Measurements from ENCODE around the gene RGS16.
"Not testable (repeated sequence)": the region's sequence is repeated elsewhere in the genome, so short reads cannot be mapped to it uniquely, and the experiment has no call there.

Gene RGS16

GRCh38 chr1:182641561-182641960 lies 37.4 kb upstream of the RGS16 start:
- Histone ChIP-seq H3K27ac (ENCODE audit: low read depth in 2 of 2, low read length in 2 of 2) (no peak overlapping the region), H3K9ac (ENCODE audit: low read depth in 1 of 2, low read length in 2 of 2) (no peak overlapping the region), H3K4me1 (ENCODE audit: control insufficient read depth in 2 of 2, insufficient read depth in 2 of 2, low read length in 2 of 2) (no peaks in the 10 kb centered on the region), H3K4me3 (ENCODE audit: low read length in 2 of 2) (no peak overlapping the region), H3K27me3 (ENCODE audit: control insufficient read depth in 2 of 2, insufficient read depth in 2 of 2, low read length in 2 of 2) (no peaks in the 10 kb centered on the region), H3K36me3 (ENCODE audit: control insufficient read depth in 2 of 2, insufficient read depth in 2 of 2, low read length in 2 of 2) (no peaks in the 10 kb centered on the region), H3K9me3 (ENCODE audit: control insufficient read depth in 2 of 2, low read length in 2 of 2) (no peaks in the 10 kb centered on the region)

GRCh38 chr1:182639330-182639729 lies 35.1 kb upstream of the RGS16 start:
- no peaks in the 10 kb centered on the region for H3K36me3 ChIP-seq (ENCODE audit: control insufficient read depth in 2 of 2, insufficient read depth in 2 of 2, low read length in 2 of 2)
- H3K27ac ChIP-seq (ENCODE audit: low read depth in 2 of 2, low read length in 2 of 2): no peak overlapping the region
- no peaks in the 10 kb centered on the region for H3K9me3 ChIP-seq (ENCODE audit: control insufficient read depth in 2 of 2, low read length in 2 of 2)
- H3K4me1 ChIP-seq (ENCODE audit: control insufficient read depth in 2 of 2, insufficient read depth in 2 of 2, low read length in 2 of 2): peaks cover 0 to 2% of the 10 kb centered on the region in 2 donors
- H3K4me3 ChIP-seq (ENCODE audit: low read length in 2 of 2): no peak overlapping the region
- H3K27me3 ChIP-seq (ENCODE audit: control insufficient read depth in 2 of 2, insufficient read depth in 2 of 2, low read length in 2 of 2): no peaks in the 10 kb centered on the region
- H3K9ac ChIP-seq (ENCODE audit: low read depth in 1 of 2, low read length in 2 of 2): no peak overlapping the region

GRCh38 chr1:182637769-182638168 lies 33.6 kb upstream of the RGS16 start:
- no peaks in the 10 kb centered on the region for H3K9me3 ChIP-seq (ENCODE audit: control insufficient read depth in 2 of 2, low read length in 2 of 2)
- no peak overlapping the region for H3K27ac ChIP-seq (ENCODE audit: low read depth in 2 of 2, low read length in 2 of 2)
- H3K36me3 ChIP-seq (ENCODE audit: control insufficient read depth in 2 of 2, insufficient read depth in 2 of 2, low read length in 2 of 2): no peaks in the 10 kb centered on the region
- peaks cover 0 to 2% of the 10 kb centered on the region in 2 donors for H3K4me1 ChIP-seq (ENCODE audit: control insufficient read depth in 2 of 2, insufficient read depth in 2 of 2, low read length in 2 of 2)
- H3K9ac ChIP-seq (ENCODE audit: low read depth in 1 of 2, low read length in 2 of 2): no peak overlapping the region
- no peaks in the 10 kb centered on the region for H3K27me3 ChIP-seq (ENCODE audit: control insufficient read depth in 2 of 2, insufficient read depth in 2 of 2, low read length in 2 of 2)
- no peak overlapping the region for H3K4me3 ChIP-seq (ENCODE audit: low read length in 2 of 2)

GRCh38 chr1:182635871-182636270 lies 31.7 kb upstream of the RGS16 start:
- H3K27ac ChIP-seq (ENCODE audit: low read depth in 2 of 2, low read length in 2 of 2): no peak overlapping the region
- H3K4me3 ChIP-seq (ENCODE audit: low read length in 2 of 2): no peak overlapping the region
- H3K4me1 ChIP-seq (ENCODE audit: control insufficient read depth in 2 of 2, insufficient read depth in 2 of 2, low read length in 2 of 2): peaks cover 0 to 6% of the 10 kb centered on the region in 2 donors
- H3K36me3 ChIP-seq (ENCODE audit: control insufficient read depth in 2 of 2, insufficient read depth in 2 of 2, low read length in 2 of 2): no peaks in the 10 kb centered on the region
- H3K27me3 ChIP-seq (ENCODE audit: control insufficient read depth in 2 of 2, insufficient read depth in 2 of 2, low read length in 2 of 2): no peaks in the 10 kb centered on the region
- no peak overlapping the region for H3K9ac ChIP-seq (ENCODE audit: low read depth in 1 of 2, low read length in 2 of 2)
- H3K9me3 ChIP-seq (ENCODE audit: control insufficient read depth in 2 of 2, low read length in 2 of 2): no peaks in the 10 kb centered on the region

- H3K27ac ChIP-seq (ENCODE audit: low read depth in 2 of 2, low read length in 2 of 2): no peak overlapping the region
- H3K9ac ChIP-seq (ENCODE audit: low read depth in 1 of 2, low read length in 2 of 2): no peak overlapping the region
- no peaks in the 10 kb centered on the region for H3K27me3 ChIP-seq (ENCODE audit: control insufficient read depth in 2 of 2, insufficient read depth in 2 of 2, low read length in 2 of 2)
- no peaks in the 10 kb centered on the region for H3K9me3 ChIP-seq (ENCODE audit: control insufficient read depth in 2 of 2, low read length in 2 of 2)
- H3K36me3 ChIP-seq (ENCODE audit: control insufficient read depth in 2 of 2, insufficient read depth in 2 of 2, low read length in 2 of 2): no peaks in the 10 kb centered on the region
- no peak overlapping the region for H3K4me3 ChIP-seq (ENCODE audit: low read length in 2 of 2)
- peaks cover 0 to 13% of the 10 kb centered on the region in 2 donors for H3K4me1 ChIP-seq (ENCODE audit: control insufficient read depth in 2 of 2, insufficient read depth in 2 of 2, low read length in 2 of 2)
Measured at GRCh38 chr1:182634306-182635072, 30.3 kb upstream of the RGS16 start.

GRCh38 chr1:182633657-182634281 lies 29.6 kb upstream of the RGS16 start:
- H3K36me3 ChIP-seq (ENCODE audit: control insufficient read depth in 2 of 2, insufficient read depth in 2 of 2, low read length in 2 of 2): no peaks in the 10 kb centered on the region
- H3K9me3 ChIP-seq (ENCODE audit: control insufficient read depth in 2 of 2, low read length in 2 of 2): no peaks in the 10 kb centered on the region
- no peak overlapping the region for H3K4me3 ChIP-seq (ENCODE audit: low read length in 2 of 2)
- no peak overlapping the region for H3K9ac ChIP-seq (ENCODE audit: low read depth in 1 of 2, low read length in 2 of 2)
- peak overlapping the region in 1 of 2 donors; percentile 23 for H3K27ac ChIP-seq (ENCODE audit: low read depth in 2 of 2, low read length in 2 of 2)
- H3K4me1 ChIP-seq (ENCODE audit: control insufficient read depth in 2 of 2, insufficient read depth in 2 of 2, low read length in 2 of 2): peaks cover 0 to 15% of the 10 kb centered on the region in 2 donors
- no peaks in the 10 kb centered on the region for H3K27me3 ChIP-seq (ENCODE audit: control insufficient read depth in 2 of 2, insufficient read depth in 2 of 2, low read length in 2 of 2)

GRCh38 chr1:182633031-182633430 lies 28.8 kb upstream of the RGS16 start:
- Histone ChIP-seq H3K4me3 (ENCODE audit: low read length in 2 of 2) (no peak overlapping the region), H3K4me1 (ENCODE audit: control insufficient read depth in 2 of 2, insufficient read depth in 2 of 2, low read length in 2 of 2) (peaks cover 0 to 15% of the 10 kb centered on the region in 2 donors), H3K9ac (ENCODE audit: low read depth in 1 of 2, low read length in 2 of 2) (no peak overlapping the region), H3K27me3 (ENCODE audit: control insufficient read depth in 2 of 2, insufficient read depth in 2 of 2, low read length in 2 of 2) (no peaks in the 10 kb centered on the region), H3K9me3 (ENCODE audit: control insufficient read depth in 2 of 2, low read length in 2 of 2) (no peaks in the 10 kb centered on the region), H3K36me3 (ENCODE audit: control insufficient read depth in 2 of 2, insufficient read depth in 2 of 2, low read length in 2 of 2) (no peaks in the 10 kb centered on the region), H3K27ac (ENCODE audit: low read depth in 2 of 2, low read length in 2 of 2) (peak overlapping the region in 1 of 2 donors; percentile 3)

- not testable (repeated sequence) for H3K9me3 ChIP-seq (ENCODE audit: control insufficient read depth in 2 of 2, low read length in 2 of 2); H3K4me3 ChIP-seq (ENCODE audit: low read length in 2 of 2); H3K27me3 ChIP-seq (ENCODE audit: control insufficient read depth in 2 of 2, insufficient read depth in 2 of 2, low read length in 2 of 2); H3K36me3 ChIP-seq (ENCODE audit: control insufficient read depth in 2 of 2, insufficient read depth in 2 of 2, low read length in 2 of 2); H3K9ac ChIP-seq (ENCODE audit: low read depth in 1 of 2, low read length in 2 of 2); H3K27ac ChIP-seq (ENCODE audit: low read depth in 2 of 2, low read length in 2 of 2)
- H3K4me1 ChIP-seq (ENCODE audit: control insufficient read depth in 2 of 2, insufficient read depth in 2 of 2, low read length in 2 of 2): peaks cover 0 to 15% of the 10 kb centered on the region in 2 donors
Measured at GRCh38 chr1:182632441-182632857, 28.3 kb upstream of the RGS16 start.

- no peaks in the 10 kb centered on the region for H3K9me3 ChIP-seq (ENCODE audit: control insufficient read depth in 2 of 2, low read length in 2 of 2)
- H3K27ac ChIP-seq (ENCODE audit: low read depth in 2 of 2, low read length in 2 of 2): no peak overlapping the region
- no peaks in the 10 kb centered on the region for H3K36me3 ChIP-seq (ENCODE audit: control insufficient read depth in 2 of 2, insufficient read depth in 2 of 2, low read length in 2 of 2)
- H3K4me1 ChIP-seq (ENCODE audit: control insufficient read depth in 2 of 2, insufficient read depth in 2 of 2, low read length in 2 of 2): peaks cover 0 to 15% of the 10 kb centered on the region in 2 donors
- H3K27me3 ChIP-seq (ENCODE audit: control insufficient read depth in 2 of 2, insufficient read depth in 2 of 2, low read length in 2 of 2): no peaks in the 10 kb centered on the region
- H3K4me3 ChIP-seq (ENCODE audit: low read length in 2 of 2): no peak overlapping the region
- no peak overlapping the region for H3K9ac ChIP-seq (ENCODE audit: low read depth in 1 of 2, low read length in 2 of 2)
Measured at GRCh38 chr1:182631954-182632353, 27.8 kb upstream of the RGS16 start.

- Histone ChIP-seq H3K36me3 (ENCODE audit: control insufficient read depth in 2 of 2, insufficient read depth in 2 of 2, low read length in 2 of 2) (no peaks in the 10 kb centered on the region), H3K27me3 (ENCODE audit: control insufficient read depth in 2 of 2, insufficient read depth in 2 of 2, low read length in 2 of 2) (no peaks in the 10 kb centered on the region), H3K9me3 (ENCODE audit: control insufficient read depth in 2 of 2, low read length in 2 of 2) (no peaks in the 10 kb centered on the region), H3K27ac (ENCODE audit: low read depth in 2 of 2, low read length in 2 of 2) (no peak overlapping the region), H3K9ac (ENCODE audit: low read depth in 1 of 2, low read length in 2 of 2) (no peak overlapping the region), H3K4me1 (ENCODE audit: control insufficient read depth in 2 of 2, insufficient read depth in 2 of 2, low read length in 2 of 2) (peaks cover 0 to 15% of the 10 kb centered on the region in 2 donors), H3K4me3 (ENCODE audit: low read length in 2 of 2) (no peak overlapping the region)
Measured at GRCh38 chr1:182631053-182631677, 27.0 kb upstream of the RGS16 start.

Data from mucosa of rectum (tissue), 2 donors.